Effector memory CD8-positive, alpha-beta T cell (primary cell): ENCODE measurements around the gene ITGB5.
"Not testable (repeated sequence)": the region's sequence is repeated elsewhere in the genome, so short reads cannot be mapped to it uniquely, and the experiment has no call there.

Experiments used
- ATAC-seq: fragments of 150-1000 bp; cut with Tn5 transposase; replicated peaks from 2 replicates; pipeline ENCODE4 v1.10.0; 2021; ENCODE audit warnings: mild to moderate bottlenecking, moderate library complexity
- DNase-seq, 3 experiments: peaks; one replicate each; pipeline ENCODE4 v3.0.0; 2021
- H3K27ac Mint-ChIP-seq, 2 donors: one replicate each; pipeline ENCODE4 v1.8.0; 2022; ENCODE audit warnings: mild to moderate bottlenecking in 2 of 2, mixed read lengths in 2 of 2, moderate library complexity in 2 of 2
- H3K27me3 Mint-ChIP-seq, 2 donors: one replicate each; pipeline ENCODE4 v1.8.0; 2022; ENCODE audit warnings: mixed read lengths in 2 of 2
- H3K36me3 Mint-ChIP-seq: one replicate; pipeline ENCODE4 v1.8.0; 2022; ENCODE audit warnings: mild to moderate bottlenecking, moderate library complexity, mixed read lengths; ENCODE audit not compliant: insufficient read depth
- H3K4me1 Mint-ChIP-seq, 2 donors: one replicate each; pipeline ENCODE4 v1.8.0; 2022; ENCODE audit warnings: low read depth in 2 of 2, mixed read lengths in 2 of 2
- H3K4me3 Mint-ChIP-seq, 2 donors: one replicate each; pipeline ENCODE4 v1.8.0; 2022; ENCODE audit warnings: mild to moderate bottlenecking in 2 of 2, mixed read lengths in 2 of 2, moderate library complexity in 2 of 2
- H3K9me3 Mint-ChIP-seq, 2 donors: one replicate each; pipeline ENCODE4 v1.8.0; 2022; ENCODE audit warnings: mixed read lengths in 2 of 2

Gene ITGB5

DNA sequence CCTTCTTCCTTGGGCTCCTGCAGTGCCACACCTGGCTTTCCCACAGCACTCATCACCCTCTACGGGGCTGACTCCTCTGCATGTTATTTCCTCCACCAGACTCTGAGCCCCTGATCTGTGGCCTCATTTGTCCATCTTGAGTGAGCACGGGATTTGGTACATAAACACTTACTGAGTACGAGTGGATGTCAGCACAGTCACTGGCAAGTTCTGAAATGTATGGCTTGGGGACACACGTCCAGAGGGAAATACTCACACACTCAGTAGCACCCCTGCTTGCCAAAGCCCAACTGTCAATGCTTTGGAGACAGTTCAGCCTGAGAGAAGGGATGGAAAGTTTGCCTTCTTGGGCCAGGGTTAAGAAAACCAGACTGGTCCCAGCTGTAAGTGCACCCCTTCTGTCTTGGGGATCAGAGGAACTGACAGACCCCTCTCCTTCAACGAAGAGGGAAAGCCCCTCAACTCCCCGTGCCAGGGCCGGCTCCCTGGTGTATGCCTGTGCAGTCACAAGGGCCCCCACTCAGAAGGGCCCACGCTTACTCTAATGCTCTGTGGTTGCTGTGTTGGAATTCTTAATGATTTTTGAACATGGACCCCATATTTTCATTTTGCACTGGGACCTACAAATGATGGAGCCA, 85.0 kb downstream of the ITGB5 start:
- DNase-seq (no peak), ATAC-seq (no peak)
- H3K27me3 Mint-ChIP-seq, result peaks cover 23 to 46% of the 10 kb centered on the region in 2 donors
- H3K36me3 Mint-ChIP-seq, result peaks cover 3% of the 10 kb centered on the region
- no peaks in the 10 kb centered on the region for H3K4me1 Mint-ChIP-seq
- no peaks in the 10 kb centered on the region for H3K9me3 Mint-ChIP-seq
- no peak overlapping the region for H3K27ac Mint-ChIP-seq
- H3K4me3 Mint-ChIP-seq, result no peak overlapping the region

DNA sequence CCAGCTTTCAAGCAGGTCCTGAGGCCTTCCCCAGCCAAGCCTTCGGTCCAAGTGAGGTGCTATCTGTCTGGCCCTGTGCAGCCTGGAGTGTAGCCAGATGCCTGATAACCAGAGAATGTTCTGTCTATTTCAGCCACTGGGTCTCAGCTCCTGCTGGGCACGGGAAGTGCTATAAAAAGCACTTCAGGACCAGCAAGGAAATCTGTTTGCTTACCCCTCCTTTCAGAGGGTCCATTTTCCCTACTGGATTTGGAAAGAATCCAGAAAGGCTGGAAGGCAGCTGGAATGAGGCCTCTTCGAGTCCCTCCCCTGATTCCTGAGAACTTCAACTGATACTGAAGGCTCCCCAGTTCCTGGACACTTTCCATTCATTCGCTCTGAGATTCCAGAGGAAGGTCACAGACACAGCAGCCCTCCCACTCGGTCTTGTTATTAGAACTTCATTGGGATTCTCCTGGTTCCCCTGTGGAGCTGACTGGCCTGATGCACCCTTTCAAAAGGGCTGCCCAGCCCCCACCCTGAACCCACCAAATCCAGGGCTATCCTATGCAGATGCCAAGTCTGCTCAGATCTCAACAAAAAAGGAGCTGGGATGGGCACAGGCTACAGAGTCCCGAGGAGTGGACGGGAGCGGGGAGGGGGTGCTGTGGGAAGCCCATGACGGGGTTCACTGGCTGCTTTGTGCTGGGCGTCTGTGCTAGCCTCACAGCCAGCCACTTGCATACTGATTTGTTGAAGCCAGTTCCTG, 86.5 kb downstream of the ITGB5 start:
- peaks cover 3% of the 10 kb centered on the region for H3K36me3 Mint-ChIP-seq
- H3K9me3 Mint-ChIP-seq, result no peaks in the 10 kb centered on the region
- H3K4me3 Mint-ChIP-seq, result no peak overlapping the region
- no peak for ATAC-seq
- no peaks in the 10 kb centered on the region for H3K4me1 Mint-ChIP-seq
- no peak overlapping the region for H3K27ac Mint-ChIP-seq
- no peak for DNase-seq
- H3K27me3 Mint-ChIP-seq, result peaks cover 23 to 58% of the 10 kb centered on the region in 2 donors

DNA sequence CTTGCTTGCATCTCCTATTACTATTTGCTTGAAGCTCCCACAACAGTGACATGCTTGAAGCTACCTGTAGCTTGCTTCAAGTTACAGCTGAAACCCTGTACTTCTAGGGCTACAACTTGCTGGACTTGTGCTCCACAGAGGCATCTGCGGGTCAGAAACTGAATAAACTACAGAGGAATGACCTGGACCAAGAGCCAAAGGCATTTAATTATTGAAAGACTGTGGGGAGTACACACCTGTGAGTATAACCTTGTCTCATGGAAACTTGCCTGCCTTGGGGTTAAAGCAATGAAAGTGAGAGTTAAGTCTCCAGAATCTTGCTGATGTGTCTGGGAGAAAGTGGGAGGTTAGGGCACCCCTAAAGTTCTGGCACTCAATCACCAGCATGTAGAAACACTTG, 87.1 kb downstream of the ITGB5 start:
- Mint-ChIP-seq H3K36me3 (peaks cover 3% of the 10 kb centered on the region), H3K27ac (no peak overlapping the region), H3K27me3 (peaks cover 17 to 64% of the 10 kb centered on the region in 2 donors), H3K4me1 (no peaks in the 10 kb centered on the region), H3K9me3 (no peaks in the 10 kb centered on the region), H3K4me3 (no peak overlapping the region)
- DNase-seq (no peak), ATAC-seq (no peak)

DNA sequence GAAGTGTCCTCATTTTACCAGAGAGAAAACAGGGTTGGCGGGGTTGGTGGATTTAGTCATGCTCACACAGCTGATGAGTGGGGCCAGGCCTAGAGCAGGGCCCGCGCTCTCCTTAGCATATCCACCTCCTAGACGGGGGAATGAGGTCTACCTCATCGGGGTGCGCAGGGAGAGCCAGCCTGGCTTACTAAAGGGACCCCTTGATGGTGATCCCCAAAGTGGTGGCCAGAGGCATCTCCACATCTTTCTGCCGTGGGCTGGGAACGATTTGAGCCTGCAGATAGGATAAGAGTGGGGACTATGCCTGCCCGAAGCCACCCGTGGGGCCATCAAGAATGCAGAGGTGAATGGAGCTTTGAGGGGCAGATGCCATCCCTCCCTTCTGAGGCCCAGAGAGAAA, 87.5 kb downstream of the ITGB5 start:
- DNase-seq (no peak), ATAC-seq (no peak)
- no peaks in the 10 kb centered on the region for H3K9me3 Mint-ChIP-seq
- H3K36me3 Mint-ChIP-seq, result peaks cover 3% of the 10 kb centered on the region
- H3K4me3 Mint-ChIP-seq, result no peak overlapping the region
- no peak overlapping the region for H3K27ac Mint-ChIP-seq
- no peaks in the 10 kb centered on the region for H3K4me1 Mint-ChIP-seq
- peaks cover 14 to 67% of the 10 kb centered on the region in 2 donors for H3K27me3 Mint-ChIP-seq

DNA sequence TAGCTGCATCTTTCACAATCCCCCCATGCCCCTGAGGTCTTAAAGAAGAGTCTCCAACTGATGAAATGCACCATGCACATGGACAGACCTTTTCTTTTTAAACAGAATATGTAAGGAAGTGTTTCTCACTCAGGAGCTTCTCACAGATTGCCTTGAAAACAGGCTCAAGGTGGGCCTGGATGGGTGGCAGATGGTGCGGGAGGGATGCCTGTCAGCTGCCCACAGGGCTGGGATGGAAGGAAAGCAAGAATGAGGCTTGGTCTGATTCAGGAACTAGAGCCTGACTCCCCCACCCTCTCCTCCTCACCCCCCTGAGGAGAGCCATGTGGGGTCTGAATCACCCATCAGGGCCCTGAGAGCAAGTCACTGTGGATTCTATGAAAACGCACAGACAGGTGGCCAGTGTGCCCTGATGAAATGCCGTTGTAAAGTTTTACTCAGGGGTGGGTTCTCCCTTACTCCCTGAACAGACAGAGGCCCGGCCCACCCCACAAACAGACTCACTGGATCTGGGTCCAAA, 89.7 kb downstream of the ITGB5 start:
- DNase-seq (no peak), ATAC-seq (no peak)
- no peaks in the 10 kb centered on the region for H3K4me1 Mint-ChIP-seq
- H3K27me3 Mint-ChIP-seq, result peaks cover 6 to 70% of the 10 kb centered on the region in 2 donors
- no peaks in the 10 kb centered on the region for H3K9me3 Mint-ChIP-seq
- no peak overlapping the region for H3K27ac Mint-ChIP-seq
- no peak overlapping the region for H3K4me3 Mint-ChIP-seq
- H3K36me3 Mint-ChIP-seq, result peaks cover 3% of the 10 kb centered on the region

DNA sequence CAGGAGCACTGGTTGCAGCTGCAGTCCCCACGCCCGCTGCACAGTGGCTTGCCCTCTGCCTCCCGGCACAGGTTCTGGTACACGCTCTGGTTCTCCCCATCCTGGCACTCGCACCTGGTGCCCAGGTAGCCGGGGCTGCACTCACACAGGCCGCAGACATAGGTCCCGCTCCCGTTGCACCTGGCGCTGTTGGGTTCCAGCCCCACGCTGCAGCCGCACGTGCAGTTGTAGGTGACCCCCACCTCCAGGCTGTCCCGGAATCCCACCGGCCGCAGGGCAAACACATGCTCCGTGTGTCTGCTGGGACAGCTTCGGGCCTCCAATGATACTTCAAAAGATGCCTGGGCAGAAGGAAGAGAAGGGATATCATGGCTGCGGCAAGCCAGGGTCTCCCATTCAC, 90.7 kb downstream of the ITGB5 start:
- Mint-ChIP-seq H3K9me3 (no peaks in the 10 kb centered on the region), H3K27ac (no peak overlapping the region), H3K4me3 (no peak overlapping the region), H3K36me3 (peaks cover 3% of the 10 kb centered on the region), H3K27me3 (peaks cover 6 to 61% of the 10 kb centered on the region in 2 donors), H3K4me1 (no peaks in the 10 kb centered on the region)
- no peak for ATAC-seq
- DNase-seq, result no peak

DNA sequence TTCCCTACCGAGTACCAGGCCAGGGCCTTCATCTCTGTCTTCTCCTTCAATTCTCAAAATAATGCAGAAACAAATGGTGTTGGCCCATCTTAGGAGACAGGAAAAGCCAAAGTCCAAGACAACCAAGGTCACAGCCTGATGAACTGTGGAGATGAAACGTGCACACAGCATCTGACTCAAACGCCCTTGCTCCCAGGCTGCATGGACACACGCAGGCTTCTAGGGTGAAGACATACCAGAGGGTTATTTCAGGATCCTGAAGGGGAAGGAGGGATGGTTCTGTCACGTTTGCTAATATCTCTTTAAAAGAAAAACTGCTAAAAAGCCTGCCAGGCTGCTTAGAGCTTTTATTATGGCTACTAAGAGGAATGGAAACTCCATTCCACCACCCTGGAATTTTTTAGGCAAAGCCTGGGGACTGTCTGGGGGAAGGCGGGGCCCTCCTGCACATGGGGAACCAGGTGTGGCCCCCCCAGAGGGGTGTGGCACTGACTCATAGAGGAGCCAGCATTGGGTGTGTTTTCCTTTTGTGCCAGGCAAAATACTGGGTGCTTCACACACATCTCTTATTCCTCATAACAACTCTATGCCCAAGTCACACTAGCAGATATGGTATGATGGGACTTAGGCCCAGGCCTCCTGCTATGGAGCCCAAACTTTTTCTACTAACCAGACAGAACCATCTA, 94.0 kb downstream of the ITGB5 start:
- no peak overlapping the region for H3K27ac Mint-ChIP-seq
- H3K4me3 Mint-ChIP-seq, result no peak overlapping the region
- H3K4me1 Mint-ChIP-seq, result no peaks in the 10 kb centered on the region
- H3K9me3 Mint-ChIP-seq, result no peaks in the 10 kb centered on the region
- ATAC-seq, result no peak
- no peaks in the 10 kb centered on the region for H3K36me3 Mint-ChIP-seq
- peaks cover 0 to 45% of the 10 kb centered on the region in 2 donors for H3K27me3 Mint-ChIP-seq
- no peak for DNase-seq

DNA sequence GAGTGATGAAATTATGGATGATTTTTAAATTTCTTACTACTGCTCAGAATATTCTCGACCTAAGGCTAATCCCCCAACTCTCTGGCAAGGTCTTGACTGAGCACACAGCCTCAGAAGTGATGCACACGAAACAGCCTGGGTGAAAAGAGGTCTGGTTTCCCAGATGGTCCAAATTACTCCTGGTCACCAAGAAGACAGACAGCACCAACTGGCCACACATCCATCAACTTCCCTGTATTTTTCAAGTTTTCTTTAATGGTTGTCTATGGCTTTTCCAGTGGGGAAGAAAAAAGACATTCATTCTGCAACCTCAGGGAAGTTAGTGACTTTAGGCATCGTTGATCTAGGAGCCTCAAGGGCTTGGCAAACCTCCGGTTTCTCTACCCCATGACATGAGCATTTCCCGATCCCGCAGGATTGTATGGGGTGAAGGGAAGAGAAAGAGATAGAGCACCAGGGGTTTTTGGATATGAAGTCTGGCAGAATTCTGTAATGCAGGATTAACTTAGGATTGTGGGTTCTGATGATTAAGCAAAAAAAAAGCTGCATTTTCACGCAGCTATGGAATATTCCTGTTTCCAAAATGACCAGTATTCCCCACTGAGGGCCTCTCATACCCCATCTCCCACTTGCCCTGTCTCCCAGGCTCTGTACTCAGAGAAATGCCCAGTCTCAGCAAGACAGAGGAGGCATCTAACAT, 94.7 kb downstream of the ITGB5 start:
- Mint-ChIP-seq H3K27me3 (peaks cover 0 to 41% of the 10 kb centered on the region in 2 donors), H3K4me1 (no peaks in the 10 kb centered on the region), H3K27ac (no peak overlapping the region), H3K9me3 (no peaks in the 10 kb centered on the region), H3K36me3 (no peaks in the 10 kb centered on the region), H3K4me3 (no peak overlapping the region)
- DNase-seq (no peak), ATAC-seq (no peak)

DNA sequence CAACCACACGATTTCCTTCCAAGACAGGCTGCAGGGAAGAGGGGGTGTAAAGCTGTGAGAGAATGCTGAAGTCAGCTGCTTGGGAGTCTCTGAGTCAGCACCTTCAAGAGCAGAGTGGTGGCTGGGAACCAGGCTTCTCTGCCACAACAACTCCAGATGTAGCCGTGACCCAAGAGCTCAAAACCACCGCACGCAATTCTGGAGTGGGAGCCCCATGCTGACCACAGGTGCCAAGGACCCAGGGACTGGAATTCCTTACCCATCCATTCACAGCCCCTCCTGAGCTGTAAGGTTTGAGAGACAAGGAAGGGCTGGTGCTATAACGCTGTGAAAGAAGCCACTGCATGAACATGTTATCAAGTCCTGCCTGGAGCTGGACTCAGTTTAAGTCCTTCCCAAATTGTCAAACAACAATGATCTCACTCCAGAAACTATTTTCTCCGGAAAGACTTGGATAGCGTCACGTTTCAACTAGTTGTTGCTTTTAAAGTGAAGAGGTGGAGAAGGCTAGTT, 95.5 kb downstream of the ITGB5 start:
- Mint-ChIP-seq H3K27me3 (peaks cover 0 to 34% of the 10 kb centered on the region in 2 donors), H3K36me3 (no peaks in the 10 kb centered on the region), H3K4me1 (no peaks in the 10 kb centered on the region), H3K9me3 (no peaks in the 10 kb centered on the region), H3K27ac (no peak overlapping the region), H3K4me3 (no peak overlapping the region)
- DNase-seq (no peak), ATAC-seq (no peak)

DNA sequence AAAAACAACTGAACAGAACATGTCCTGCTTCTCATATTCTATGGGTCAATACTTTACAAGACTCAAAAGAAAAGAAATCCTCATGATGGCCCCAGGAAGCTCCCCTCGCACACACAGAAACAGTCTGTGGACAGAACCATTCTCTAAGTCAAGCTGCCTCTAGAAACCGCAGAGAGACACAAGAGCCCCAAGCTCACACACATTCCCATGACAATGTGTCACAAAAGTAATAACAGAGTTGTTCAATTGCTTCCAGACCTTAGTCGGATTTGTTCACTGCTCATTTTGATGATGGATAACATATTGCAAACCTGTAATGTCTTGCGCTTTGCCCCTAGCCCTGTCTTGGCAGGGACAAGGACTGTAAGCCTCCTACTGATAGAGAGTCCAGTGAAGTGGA, 96.0 kb downstream of the ITGB5 start:
- DNase-seq (no peak), ATAC-seq (no peak)
- H3K4me3 Mint-ChIP-seq, result no peak overlapping the region
- H3K9me3 Mint-ChIP-seq, result no peaks in the 10 kb centered on the region
- H3K4me1 Mint-ChIP-seq, result no peaks in the 10 kb centered on the region
- no peaks in the 10 kb centered on the region for H3K36me3 Mint-ChIP-seq
- H3K27ac Mint-ChIP-seq, result no peak overlapping the region
- H3K27me3 Mint-ChIP-seq, result peaks cover 0 to 28% of the 10 kb centered on the region in 2 donors

DNA sequence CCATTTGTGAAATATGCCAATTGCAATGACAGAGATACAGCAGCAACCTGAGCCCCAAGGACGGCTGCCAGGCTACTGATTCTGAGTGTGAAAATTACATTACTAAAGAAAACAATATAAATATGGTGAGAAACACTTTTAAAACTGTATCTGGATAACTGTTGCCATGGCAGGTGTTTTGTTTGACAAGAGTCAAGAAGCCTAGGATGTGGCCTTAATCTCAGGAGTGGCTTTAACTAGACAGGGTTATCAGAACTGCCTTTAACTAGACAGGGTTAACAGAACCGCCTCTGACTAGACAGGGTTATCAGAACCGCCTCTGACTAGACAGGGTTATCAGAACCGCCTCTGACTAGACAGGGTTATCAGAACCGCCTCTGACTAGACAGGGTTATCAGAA, 98.1 kb downstream of the ITGB5 start:
- H3K4me1 Mint-ChIP-seq, H3K27ac Mint-ChIP-seq, H3K4me3 Mint-ChIP-seq, ATAC-seq, DNase-seq, H3K36me3 Mint-ChIP-seq, H3K9me3 Mint-ChIP-seq: not testable (repeated sequence)
- H3K27me3 Mint-ChIP-seq, result peaks cover 0 to 17% of the 10 kb centered on the region in 2 donors

DNA sequence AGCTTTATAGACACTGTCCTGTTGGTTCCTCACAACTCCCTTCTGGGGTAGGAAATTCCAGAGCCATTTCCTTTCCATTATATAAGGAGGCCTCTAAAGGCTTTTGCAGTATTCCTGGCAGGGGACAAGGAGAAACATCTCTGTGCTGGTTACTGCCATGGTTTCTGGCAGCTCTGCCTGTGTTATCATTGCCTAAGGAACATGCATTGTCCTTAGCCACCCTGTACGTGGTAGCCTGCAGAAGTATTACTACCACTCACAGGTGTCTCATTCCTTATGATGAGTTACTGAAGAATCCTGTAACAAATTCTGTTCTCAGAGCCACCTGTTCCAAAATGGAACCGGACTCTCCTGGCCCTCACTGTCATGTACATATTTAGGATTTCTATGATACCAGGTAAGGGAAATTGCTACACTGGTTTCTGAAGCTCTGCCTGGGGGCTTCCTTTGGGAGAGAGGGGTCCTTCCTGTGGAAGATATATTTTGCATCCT, 98.9 kb downstream of the ITGB5 start:
- ATAC-seq (no peak), DNase-seq (no peak)
- Mint-ChIP-seq H3K36me3 (no peaks in the 10 kb centered on the region), H3K27ac (no peak overlapping the region), H3K9me3 (no peaks in the 10 kb centered on the region), H3K4me1 (peaks cover 0 to 6% of the 10 kb centered on the region in 2 donors), H3K27me3 (peaks cover 0 to 9% of the 10 kb centered on the region in 2 donors), H3K4me3 (no peak overlapping the region)
